Lower lobe of right lung (tissue), 2 donors: Measurements from ENCODE around the gene RPAP2. TPM values are rescaled to one million over a fixed set of nuclear protein-coding genes. Genes with fewer than 3 reads are reported as not detected.
"Not testable (repeated sequence)": the region's sequence is repeated elsewhere in the genome, so short reads cannot be mapped to it uniquely, and the experiment has no call there.

ENCODE experiments used
- ATAC-seq, 2 donors: fragments of 200-7000 bp; cut with Tn5 transposase; one replicate each; pipeline ENCODE4 v1.9.1; 2020 to 2022; ENCODE audit warnings: mild to moderate bottlenecking in 2 of 2, moderate library complexity in 2 of 2
- DNase-seq: peaks from one replicate; pipeline ENCODE4 v3.0.0-alpha.2; 2020
- H3K27ac ChIP-seq: fragments of 200-600 bp; one replicate; pipeline ENCODE4 v1.8.0; 2022
- H3K27me3 ChIP-seq: fragments of 200-600 bp; one replicate; pipeline ENCODE4 v1.8.0; 2022; ENCODE audit warnings: low read depth
- H3K36me3 ChIP-seq: fragments of 200-600 bp; one replicate; pipeline ENCODE4 v1.8.0; 2022; ENCODE audit warnings: mild to moderate bottlenecking
- H3K4me1 ChIP-seq: fragments of 200-600 bp; one replicate; pipeline ENCODE4 v1.8.0; 2022
- H3K4me3 ChIP-seq: fragments of 200-600 bp; one replicate; pipeline ENCODE4 v1.8.0; 2022; ENCODE audit warnings: mild to moderate bottlenecking
- H3K9me3 ChIP-seq: fragments of 200-600 bp; one replicate; pipeline ENCODE4 v1.8.0; 2022
- CTCF ChIP-seq: fragments of 200-600 bp; IDR thresholded peaks from one replicate; pipeline ENCODE4 v1.8.0; 2022; ENCODE audit warnings: antibody characterized with exemption, mild to moderate bottlenecking
- intact Hi-C: fragments of 100-400 bp; cut with DNase I; formaldehyde crosslinking; loops from one replicate; pipeline ENCODE4 v1.11.0; 2022
- total RNA-seq: library from RNA; stranded (reverse); fragmentation: NEBNext Ultra II Directional; extraction: Animal tissue kit (Norgen Biotek cat#: 25700); gene quantifications from one replicate; pipeline ENCODE4 v1.2.1, GENCODE V29; 2021
- donor health status: DM: no; HTN: yes; CAD: no; lungs with severe emphysema.

Gene RPAP2
- total RNA-seq, 1 donor from 2014 or later, result 20.0 TPM

- intact Hi-C loops, result no loop called here
- no peak for TF ChIP-seq CTCF
Measured at GRCh38 chr1:92366040-92366395, 67.2 kb downstream of the RPAP2 start.

GRCh38 chr1:92367496-92367895 lies 68.6 kb downstream of the RPAP2 start:
- no peaks in the 10 kb centered on the region for H3K9me3 ChIP-seq
- H3K4me1 ChIP-seq, result no peaks in the 10 kb centered on the region
- DNase-seq (no peak), ATAC-seq (no peak)
- H3K36me3 ChIP-seq, result peaks cover 8% of the 10 kb centered on the region
- no peaks in the 10 kb centered on the region for H3K27me3 ChIP-seq
- TF ChIP-seq CTCF, result no peak
- intact Hi-C loops, result no loop called here
- H3K27ac ChIP-seq, result no peak overlapping the region
- H3K4me3 ChIP-seq, result no peak overlapping the region

More at GRCh38 chr1:92366040-92366395, 67.2 kb downstream of the RPAP2 start:
- Histone ChIP-seq H3K27me3 (no peaks in the 10 kb centered on the region), H3K4me1 (no peaks in the 10 kb centered on the region), H3K27ac (no peak overlapping the region), H3K4me3 (no peak overlapping the region), H3K36me3 (peaks cover 8% of the 10 kb centered on the region), H3K9me3 (no peaks in the 10 kb centered on the region)
- no peak for ATAC-seq
- no peak for DNase-seq

DNA sequence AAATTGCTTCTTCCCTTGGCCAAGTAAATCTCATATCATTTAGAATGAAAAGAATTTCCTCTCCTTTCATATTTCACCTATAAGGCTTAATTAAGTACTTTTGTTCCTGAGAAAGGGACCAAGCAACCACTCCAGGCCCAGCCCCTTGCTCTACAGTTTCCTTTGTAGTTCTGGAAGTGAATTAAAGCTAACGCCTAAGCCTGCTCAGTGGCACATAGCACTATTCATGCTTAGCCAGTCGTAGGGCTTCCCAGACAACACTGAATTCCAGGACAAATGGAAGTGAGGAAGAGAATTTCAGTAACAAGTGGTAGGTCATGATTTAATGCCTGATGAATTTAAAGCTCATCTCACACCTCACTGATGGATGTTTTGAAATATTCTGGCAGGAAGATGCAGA lies 73.3 kb downstream of the RPAP2 start:
- ATAC-seq (no peak), DNase-seq (no peak)
- intact Hi-C loops, result no loop called here
- H3K36me3 ChIP-seq, result peaks cover 8% of the 10 kb centered on the region
- no peak for TF ChIP-seq CTCF
- no peaks in the 10 kb centered on the region for H3K9me3 ChIP-seq
- H3K4me1 ChIP-seq, result no peaks in the 10 kb centered on the region
- no peaks in the 10 kb centered on the region for H3K27me3 ChIP-seq
- H3K4me3 ChIP-seq, result no peak overlapping the region
- no peak overlapping the region for H3K27ac ChIP-seq

DNA sequence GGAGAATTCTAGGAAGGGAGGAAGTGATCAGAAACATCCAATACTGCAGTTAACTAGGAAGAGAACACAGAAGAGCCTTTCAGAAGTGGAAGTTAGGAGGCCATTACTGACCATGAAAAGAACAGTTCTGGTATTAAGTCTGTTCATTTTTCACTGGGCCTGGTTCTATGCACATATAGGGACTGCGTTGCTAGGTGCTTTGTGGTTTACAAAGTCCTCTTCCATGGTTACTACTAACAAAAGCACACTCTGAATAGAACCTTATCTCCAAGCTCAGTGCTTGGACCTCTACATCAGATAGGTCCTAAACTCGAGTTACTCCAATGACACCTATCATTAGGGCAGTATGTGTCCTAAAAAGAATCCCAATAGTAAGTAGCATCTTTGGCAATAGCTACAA lies 75.4 kb downstream of the RPAP2 start:
- TF ChIP-seq CTCF, result no peak
- no peak overlapping the region for H3K27ac ChIP-seq
- H3K9me3 ChIP-seq, result no peaks in the 10 kb centered on the region
- no peaks in the 10 kb centered on the region for H3K4me1 ChIP-seq
- intact Hi-C loops, result no loop called here
- H3K36me3 ChIP-seq, result peaks cover 8% of the 10 kb centered on the region
- H3K4me3 ChIP-seq, result no peak overlapping the region
- H3K27me3 ChIP-seq, result no peaks in the 10 kb centered on the region
- ATAC-seq (no peak), DNase-seq (no peak)

- Histone ChIP-seq H3K4me1 (no peaks in the 10 kb centered on the region), H3K4me3 (no peak overlapping the region), H3K27me3 (no peaks in the 10 kb centered on the region), H3K27ac (no peak overlapping the region), H3K36me3 (no peaks in the 10 kb centered on the region), H3K9me3 (no peaks in the 10 kb centered on the region)
- TF ChIP-seq CTCF, result no peak
- DNase-seq (no peak), ATAC-seq (no peak)
- intact Hi-C loops, result no loop called here
Measured at GRCh38 chr1:92376345-92376744, 77.5 kb downstream of the RPAP2 start.

DNA sequence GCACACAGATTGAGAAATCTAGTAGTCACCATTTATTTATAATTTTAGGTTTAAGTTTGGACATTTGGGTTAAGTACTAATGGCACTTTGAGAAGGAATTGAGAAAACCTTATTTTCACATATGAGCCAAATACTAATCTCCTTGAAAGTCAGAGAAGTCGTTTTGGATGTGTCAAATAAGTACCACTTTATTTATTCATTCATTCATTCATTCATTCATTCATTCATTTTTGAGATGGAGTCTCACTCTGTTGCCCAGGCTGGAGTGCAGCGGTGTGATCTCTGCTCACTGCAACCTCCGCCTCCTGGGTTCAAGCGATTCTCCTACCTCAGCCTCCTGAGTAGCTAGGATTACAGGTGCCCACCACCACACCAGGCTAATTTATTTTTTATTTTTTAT lies 79.1 kb downstream of the RPAP2 start:
- H3K9me3 ChIP-seq, intact Hi-C loops, H3K4me1 ChIP-seq, H3K27me3 ChIP-seq, H3K36me3 ChIP-seq, H3K4me3 ChIP-seq, H3K27ac ChIP-seq, ATAC-seq, DNase-seq: not testable (repeated sequence)
